Keratinocyte (primary cell): ENCODE data around the gene LTF. TPM values are rescaled to one million over a fixed set of nuclear protein-coding genes. Genes with fewer than 3 reads are reported as not detected.
A peak's percentile ranks its signal among the peaks of the same experiment; 100 is the strongest.

ENCODE experiments used
- DNase-seq: peaks from one replicate; pipeline ENCODE4 v3.0.0-alpha.2; 2011; ENCODE audit warnings: low read depth, missing footprints, low spot score
- FAIRE-seq: peaks from 2 replicates; lab custom pipeline; 2011; peaks lifted over from hg19 to GRCh38; lab: Jason Lieb, UNC
- H2AFZ ChIP-seq: 2 replicates; pipeline ENCODE4 v1.6.0; 2012; ENCODE audit warnings: low read length, control low read depth, inconsistent platforms; ENCODE audit not compliant: control insufficient read depth
- H3K27ac ChIP-seq: 2 replicates; pipeline ENCODE4 v1.5.1; 2011; ENCODE audit warnings: low read length; ENCODE audit not compliant: control insufficient read depth, insufficient read depth
- H3K27me3 ChIP-seq: 3 replicates; pipeline ENCODE4 v1.6.0; 2011; ENCODE audit warnings: low read length; ENCODE audit not compliant: control insufficient read depth, insufficient read depth; ENCODE audit errors: extremely low read depth
- H3K36me3 ChIP-seq, 2 experiments: 2 replicates in 1 of 2; 3 replicates in 1 of 2; pipeline ENCODE4 v1.5.1; 2011; ENCODE audit warnings: low read length in 2 of 2, mild to moderate bottlenecking in 1 of 2; ENCODE audit not compliant: control insufficient read depth in 2 of 2, insufficient read depth in 2 of 2; ENCODE audit errors: extremely low read depth in 1 of 2
- H3K4me1 ChIP-seq: 3 replicates; pipeline ENCODE4 v1.5.1; 2011; ENCODE audit warnings: low read length; ENCODE audit not compliant: control insufficient read depth, insufficient read depth; ENCODE audit errors: extremely low read depth
- H3K4me2 ChIP-seq: 3 replicates; pipeline ENCODE4 v1.6.0; 2011; ENCODE audit warnings: low read depth, low read length; ENCODE audit not compliant: control insufficient read depth, insufficient read depth; ENCODE audit errors: extremely low read depth
- H3K4me3 ChIP-seq, 3 experiments: fragments of 200-600 bp in 1 of 3; sonication (generic) in 1 of 3; 2 replicates in 2 of 3; 3 replicates in 1 of 3; pipeline ENCODE4 v1.5.1; 2011 to 2016; ENCODE audit warnings: low read length in 3 of 3, mild to moderate bottlenecking in 3 of 3, control low read depth in 2 of 3, inconsistent platforms in 1 of 3, low read depth in 1 of 3, mixed read lengths in 1 of 3, mixed run types in 1 of 3, moderate library complexity in 1 of 3; ENCODE audit not compliant: control insufficient read depth in 2 of 3, insufficient read depth in 2 of 3; ENCODE audit errors: extremely low read depth in 1 of 3
- H3K79me2 ChIP-seq: 2 replicates; pipeline ENCODE4 v1.6.0; 2012; ENCODE audit warnings: low read length; ENCODE audit not compliant: control insufficient read depth, insufficient read depth
- H3K9ac ChIP-seq: 3 replicates; pipeline ENCODE4 v1.6.0; 2011; ENCODE audit warnings: low read length; ENCODE audit not compliant: control insufficient read depth, insufficient read depth; ENCODE audit errors: extremely low read depth
- H3K9me1 ChIP-seq: 3 replicates; pipeline ENCODE4 v1.6.0; 2011; ENCODE audit warnings: low read length; ENCODE audit not compliant: control insufficient read depth, insufficient read depth; ENCODE audit errors: extremely low read depth
- H3K9me3 ChIP-seq: 2 replicates; pipeline ENCODE4 v1.5.1; 2012; ENCODE audit warnings: low read depth, low read length; ENCODE audit not compliant: control insufficient read depth
- H4K20me1 ChIP-seq: 3 replicates; pipeline ENCODE4 v1.6.0; 2011; ENCODE audit warnings: low read length; ENCODE audit not compliant: control insufficient read depth, insufficient read depth; ENCODE audit errors: extremely low read depth
- EZH2 ChIP-seq: IDR thresholded peaks from one replicate; pipeline ENCODE4 v1.6.1; 2012; ENCODE audit warnings: inconsistent platforms, mild to moderate bottlenecking, low read length, moderate library complexity
- dilution Hi-C: fragments of 300-500 bp; cut with MboI; formaldehyde crosslinking; loops from one replicate; pipeline ENCODE4 v1.7.0; 2020; ENCODE audit warnings: low sequenced_read_pairs; ENCODE audit not compliant: extremely low pct_ligation_motif_present
- polyA plus RNA-seq, 5 experiments: library from polyadenylated mRNA; depleted of rRNA in 3 of 5; stranded (reverse) in 3 of 5; stranded (forward) in 1 of 5; unstranded in 1 of 5; fragments of >200 nt; gene quantifications; 1 replicate in 1 of 5; 2 replicates in 3 of 5; 3 replicates in 1 of 5; pipeline versions ENCODE4 v1.2.1 to v1.2.3, GENCODE V29; 2011 to 2012; ENCODE audit warnings: missing spikeins in 2 of 5, low read depth in 1 of 5, low replicate concordance in 1 of 5
- TF ChIP-seq, protein P1 (sequence below), 3 experiments: IDR thresholded peaks in 1 of 3; conservative IDR thresholded peaks in 1 of 3; optimal IDR thresholded peaks in 1 of 3; 2 replicates in 2 of 3; 3 replicates in 1 of 3; pipeline versions ENCODE3 to v1.5.1; 2011; ENCODE audit warnings: low read length in 3 of 3, mild to moderate bottlenecking in 3 of 3, moderate library complexity in 2 of 3, control low read depth in 1 of 3, inconsistent platforms in 1 of 3; ENCODE audit not compliant: insufficient read depth in 2 of 3; ENCODE audit errors: extremely low read depth in 1 of 3

The LTF gene
- polyA plus RNA-seq, 1 donor (not counting 4 experiments of a cell fraction or from before 2014, with no cell fraction given), result not detected

- H3K9me3 ChIP-seq, result no peaks in the 10 kb centered on the region
- no peak overlapping the region for H3K4me3 ChIP-seq
- no peaks in the 10 kb centered on the region for H4K20me1 ChIP-seq
- no peaks in the 10 kb centered on the region for H3K79me2 ChIP-seq
- H3K4me1 ChIP-seq, result peaks cover 5% of the 10 kb centered on the region
- peaks cover 12% of the 10 kb centered on the region for H3K27me3 ChIP-seq
- dilution Hi-C loops, result no loop called here
- no peaks in the 10 kb centered on the region for H3K9me1 ChIP-seq
- H3K36me3 ChIP-seq, result no peaks in the 10 kb centered on the region
- TF ChIP-seq, protein P1, sequence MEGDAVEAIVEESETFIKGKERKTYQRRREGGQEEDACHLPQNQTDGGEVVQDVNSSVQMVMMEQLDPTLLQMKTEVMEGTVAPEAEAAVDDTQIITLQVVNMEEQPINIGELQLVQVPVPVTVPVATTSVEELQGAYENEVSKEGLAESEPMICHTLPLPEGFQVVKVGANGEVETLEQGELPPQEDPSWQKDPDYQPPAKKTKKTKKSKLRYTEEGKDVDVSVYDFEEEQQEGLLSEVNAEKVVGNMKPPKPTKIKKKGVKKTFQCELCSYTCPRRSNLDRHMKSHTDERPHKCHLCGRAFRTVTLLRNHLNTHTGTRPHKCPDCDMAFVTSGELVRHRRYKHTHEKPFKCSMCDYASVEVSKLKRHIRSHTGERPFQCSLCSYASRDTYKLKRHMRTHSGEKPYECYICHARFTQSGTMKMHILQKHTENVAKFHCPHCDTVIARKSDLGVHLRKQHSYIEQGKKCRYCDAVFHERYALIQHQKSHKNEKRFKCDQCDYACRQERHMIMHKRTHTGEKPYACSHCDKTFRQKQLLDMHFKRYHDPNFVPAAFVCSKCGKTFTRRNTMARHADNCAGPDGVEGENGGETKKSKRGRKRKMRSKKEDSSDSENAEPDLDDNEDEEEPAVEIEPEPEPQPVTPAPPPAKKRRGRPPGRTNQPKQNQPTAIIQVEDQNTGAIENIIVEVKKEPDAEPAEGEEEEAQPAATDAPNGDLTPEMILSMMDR (optimal IDR thresholded peaks at IDR 0.05 in 1 of 3, IDR thresholded peaks at IDR 0.05 in 1 of 3, conservative IDR thresholded peaks at IDR 0.05 in 1 of 3; ENCODE audit: extremely low read depth in 1 of 3, insufficient read depth in 2 of 3, low read length in 3 of 3), result no peak
- TF ChIP-seq EZH2, result no peak
- DNase-seq (no peak), FAIRE-seq (no peak)
- H3K9ac ChIP-seq, result no peak overlapping the region
- H3K27ac ChIP-seq, result no peak overlapping the region
- H2AFZ ChIP-seq, result no peak overlapping the region
- no peak overlapping the region for H3K4me2 ChIP-seq
These were observed 16.0 kb downstream of the LTF start for GRCh38 chr3:46448721-46449120.

GRCh38 chr3:46447228-46447985 is 17.3 kb downstream of the LTF start:
- no peaks in the 10 kb centered on the region for H3K9me3 ChIP-seq
- H3K9me1 ChIP-seq, result no peaks in the 10 kb centered on the region
- H3K79me2 ChIP-seq, result no peaks in the 10 kb centered on the region
- no peak overlapping the region for H3K4me2 ChIP-seq
- dilution Hi-C loops, result no loop called here
- peaks cover 5% of the 10 kb centered on the region for H3K4me1 ChIP-seq
- H4K20me1 ChIP-seq, result no peaks in the 10 kb centered on the region
- H3K36me3 ChIP-seq, result no peaks in the 10 kb centered on the region
- H3K9ac ChIP-seq, result no peak overlapping the region
- H3K27me3 ChIP-seq, result peaks cover 8% of the 10 kb centered on the region
- no peak for TF ChIP-seq EZH2
- TF ChIP-seq, protein P1 (optimal IDR thresholded peaks at IDR 0.05 in 1 of 3, IDR thresholded peaks at IDR 0.05 in 1 of 3, conservative IDR thresholded peaks at IDR 0.05 in 1 of 3; ENCODE audit: extremely low read depth in 1 of 3, insufficient read depth in 2 of 3, low read length in 3 of 3), result peak in 1 of 3 experiments; percentile 49
- no peak overlapping the region for H3K27ac ChIP-seq
- FAIRE-seq (peak; percentile 76), DNase-seq (no peak)
- no peak overlapping the region for H2AFZ ChIP-seq
- H3K4me3 ChIP-seq, result no peak overlapping the region
